H54 (cell line): Measurements from ENCODE around the gene SAMD4B.
A peak's percentile ranks its signal among the peaks of the same experiment; 100 is the strongest.

Source experiments
- DNase-seq: peaks from one replicate; pipeline ENCODE4 v3.0.0; 2011; ENCODE audit warnings: low spot score, mixed read lengths; ENCODE audit not compliant: insufficient read length
- FAIRE-seq: peaks from 3 replicates; lab custom pipeline; 2011; peaks lifted over from hg19 to GRCh38; lab: Jason Lieb, UNC
- POLR2A ChIP-seq: IDR thresholded peaks from 2 replicates; pipeline ENCODE4 v1.6.1; 2011; ENCODE audit warnings: low read depth, mild to moderate bottlenecking, low read length

Gene SAMD4B

DNA sequence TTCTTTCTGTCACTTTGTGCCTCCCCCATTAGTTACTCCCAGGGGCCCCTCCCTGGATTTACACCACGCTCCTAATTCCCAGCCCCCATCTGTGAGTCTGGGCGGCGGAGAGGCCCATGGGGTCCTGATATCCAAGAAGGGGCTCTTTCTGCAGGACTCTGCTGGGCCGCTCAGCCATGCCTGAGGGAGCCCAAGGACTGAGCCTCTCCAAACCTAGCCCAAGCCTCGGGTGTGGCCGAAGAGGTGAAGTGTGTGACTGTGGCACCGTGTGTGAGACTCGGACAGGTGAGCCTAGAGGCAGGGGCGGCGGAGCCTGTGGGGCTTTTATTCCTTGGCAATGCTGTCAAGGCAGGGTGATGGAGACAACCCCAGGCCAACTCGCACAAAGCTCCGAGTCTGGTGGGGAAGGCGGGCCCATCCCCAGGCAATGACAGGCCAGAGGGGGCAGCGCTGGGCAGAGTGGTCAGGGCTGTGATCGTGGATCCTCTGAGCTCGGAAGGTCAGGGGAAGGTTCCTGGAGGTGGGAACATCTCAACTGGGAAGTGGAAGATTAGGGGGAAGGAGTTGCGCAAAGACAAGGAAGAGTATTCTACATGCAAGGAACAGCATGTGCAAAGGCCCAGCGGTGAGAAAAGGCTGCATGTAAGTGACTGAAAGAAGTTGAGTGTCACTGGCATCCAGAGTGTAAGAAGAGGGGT is 71.8 kb downstream of the SAMD4B start:
- TF ChIP-seq POLR2A = no peak
- no peak for FAIRE-seq
- DNase-seq = no peak

DNA sequence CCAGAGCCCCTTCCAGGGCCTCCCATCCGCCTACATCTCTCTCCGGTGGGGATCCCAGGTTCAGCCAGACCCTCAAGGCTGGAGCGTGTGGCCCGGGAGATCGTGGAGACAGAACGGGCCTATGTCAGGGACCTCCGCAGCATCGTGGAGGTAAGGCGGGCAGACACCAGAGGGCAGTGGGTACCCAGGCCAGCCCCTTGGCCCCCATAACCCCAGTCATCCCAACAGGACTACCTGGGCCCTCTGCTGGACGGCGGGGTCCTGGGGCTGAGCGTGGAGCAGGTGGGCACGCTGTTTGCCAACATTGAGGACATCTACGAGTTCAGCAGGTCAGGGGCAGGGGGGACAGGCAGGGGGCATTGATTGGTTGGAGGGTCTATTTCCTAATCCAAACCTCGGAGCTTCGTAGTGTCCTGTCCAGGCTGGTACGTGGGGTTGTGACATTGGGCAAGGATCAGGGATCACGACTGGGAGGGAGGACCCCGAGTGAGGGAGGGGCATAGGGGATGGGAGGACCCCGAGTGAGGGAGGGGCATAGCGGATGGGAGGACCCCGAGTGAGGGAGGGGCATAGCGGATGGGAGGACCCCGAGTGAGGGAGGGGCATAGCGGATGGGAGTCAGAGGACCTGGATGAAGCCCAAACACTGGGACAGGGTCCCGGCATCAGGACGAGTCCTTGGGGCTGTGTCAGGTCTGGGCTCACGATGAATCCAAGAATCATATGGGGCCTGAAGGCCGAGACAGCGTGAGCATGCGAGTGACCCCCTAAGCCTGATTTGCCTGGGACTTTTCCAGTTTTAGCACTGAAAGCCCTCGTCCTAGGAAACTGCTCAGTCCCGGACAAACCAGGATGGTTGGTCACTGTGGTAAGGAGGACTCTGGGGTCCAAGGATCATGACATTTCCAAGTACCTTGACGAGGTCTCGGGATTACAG is 73.2 kb downstream of the SAMD4B start:
- no peak for DNase-seq
- FAIRE-seq = no peak
- TF ChIP-seq POLR2A = no peak

DNA sequence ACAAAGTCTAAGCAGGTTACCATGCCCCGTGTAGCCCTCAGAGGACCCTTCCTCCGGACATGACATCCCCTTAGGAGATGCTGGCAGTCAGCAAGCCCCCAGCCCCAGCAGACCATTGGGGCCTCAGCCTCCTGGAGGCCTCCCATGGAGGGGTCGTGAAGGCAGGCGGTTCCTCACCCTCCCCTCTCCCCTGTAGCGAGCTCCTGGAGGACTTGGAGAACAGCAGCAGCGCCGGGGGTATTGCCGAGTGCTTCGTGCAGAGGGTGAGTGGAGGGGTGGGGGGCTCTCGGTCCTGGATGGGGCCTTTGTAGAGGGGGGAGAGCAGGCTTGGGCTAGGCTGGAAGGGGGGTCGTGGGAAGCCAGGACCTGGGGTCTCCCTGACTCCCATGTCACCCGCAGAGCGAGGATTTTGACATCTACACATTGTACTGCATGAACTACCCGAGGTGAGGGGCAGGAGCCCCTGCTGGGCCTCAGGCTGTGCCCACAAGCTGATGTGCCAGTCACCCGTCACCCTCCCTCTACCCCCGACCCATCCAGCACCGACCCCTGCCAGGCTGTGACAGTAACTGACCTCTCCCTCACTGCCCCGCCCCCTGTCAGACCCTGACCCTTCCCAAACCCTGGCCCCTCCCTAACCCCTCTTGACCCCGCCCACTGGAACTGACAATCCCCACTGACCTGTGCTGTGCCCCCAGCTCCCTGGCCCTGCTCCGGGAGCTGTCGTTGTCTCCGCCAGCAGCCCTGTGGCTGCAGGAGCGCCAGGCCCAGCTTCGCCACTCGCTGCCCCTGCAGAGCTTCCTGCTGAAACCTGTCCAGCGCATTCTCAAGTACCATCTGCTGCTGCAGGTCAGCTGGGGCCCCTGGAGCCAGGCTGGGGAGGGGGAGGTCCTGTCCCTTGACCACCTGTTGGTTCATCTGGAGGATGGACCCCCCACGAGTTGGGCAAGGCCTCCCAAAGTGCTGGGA is 74.2 kb downstream of the SAMD4B start:
- FAIRE-seq = no peak

DNA sequence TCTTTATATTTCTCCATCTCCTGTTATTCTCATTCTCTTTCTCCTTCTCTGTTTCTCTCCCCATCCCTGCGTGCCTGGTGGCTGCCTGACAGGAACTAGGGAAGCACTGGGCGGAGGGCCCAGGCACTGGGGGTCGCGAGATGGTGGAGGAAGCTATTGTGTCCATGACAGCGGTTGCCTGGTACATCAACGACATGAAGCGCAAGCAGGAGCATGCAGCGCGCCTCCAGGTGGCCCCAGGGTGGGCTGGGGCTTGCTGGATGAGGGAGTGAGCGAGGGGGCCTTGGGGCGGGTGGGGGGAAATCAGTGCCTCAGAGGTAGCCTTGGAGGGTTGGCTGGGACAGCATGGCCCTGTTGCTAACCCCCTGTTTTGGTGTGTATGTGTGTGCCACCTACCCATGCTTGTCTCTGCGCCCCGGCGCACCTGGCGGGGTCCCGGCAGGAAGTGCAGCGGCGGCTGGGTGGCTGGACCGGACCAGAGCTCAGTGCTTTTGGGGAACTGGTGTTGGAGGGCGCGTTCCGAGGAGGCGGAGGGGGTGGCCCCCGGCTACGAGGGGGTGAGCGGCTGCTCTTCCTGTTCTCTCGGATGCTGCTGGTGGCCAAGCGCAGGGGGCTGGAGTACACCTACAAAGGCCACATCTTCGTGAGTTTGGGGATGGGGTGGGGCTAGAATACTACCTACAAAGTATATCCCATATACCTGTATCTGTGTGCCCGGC is 75.4 kb downstream of the SAMD4B start:
- no peak for FAIRE-seq
- DNase-seq = no peak
- no peak for TF ChIP-seq POLR2A

More for the DNA sequence above, 74.2 kb downstream of the SAMD4B start:
- DNase-seq = no peak
- no peak for TF ChIP-seq POLR2A

DNA sequence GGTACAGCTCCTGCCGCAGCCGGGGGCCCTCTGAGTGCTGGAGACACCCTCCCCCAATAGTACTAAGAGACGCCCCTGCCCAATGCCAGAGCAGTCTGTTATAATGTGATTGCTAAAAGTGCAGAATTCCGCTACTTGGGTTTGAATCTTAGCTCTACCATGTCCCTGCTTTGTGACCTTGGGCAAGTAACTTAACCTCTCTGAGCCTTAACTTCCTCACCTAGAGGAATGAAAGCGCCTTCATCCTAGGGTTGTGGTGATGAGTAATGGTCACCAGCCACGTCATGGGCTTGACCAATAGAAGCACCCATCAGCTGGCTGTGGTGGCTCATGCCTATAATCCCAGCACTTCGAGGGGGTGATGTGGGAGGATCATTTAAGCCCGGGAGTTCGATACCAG is 76.8 kb downstream of the SAMD4B start:
- no peak for TF ChIP-seq POLR2A
- DNase-seq (no peak), FAIRE-seq (no peak)

DNA sequence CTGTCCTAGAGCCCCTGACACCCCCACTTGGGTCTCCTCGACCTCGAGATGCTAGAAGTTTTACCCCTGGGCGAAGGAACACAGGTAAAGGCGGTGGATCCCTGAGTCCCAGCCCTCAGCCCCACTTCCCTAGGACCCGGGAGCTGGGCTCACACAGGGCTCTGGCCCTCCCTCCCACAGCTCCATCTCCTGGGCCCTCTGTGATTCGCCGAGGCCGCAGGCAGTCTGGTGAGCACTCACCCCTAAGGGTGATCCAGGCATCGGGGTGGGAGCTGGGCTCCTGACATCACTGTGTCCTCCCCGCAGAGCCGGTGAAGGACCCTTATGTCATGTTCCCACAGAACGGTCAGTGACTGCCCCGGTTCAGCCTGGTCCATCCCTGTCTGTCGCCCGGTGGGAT is 78.5 kb downstream of the SAMD4B start:
- DNase-seq = no peak
- no peak for TF ChIP-seq POLR2A
- FAIRE-seq = no peak

DNA sequence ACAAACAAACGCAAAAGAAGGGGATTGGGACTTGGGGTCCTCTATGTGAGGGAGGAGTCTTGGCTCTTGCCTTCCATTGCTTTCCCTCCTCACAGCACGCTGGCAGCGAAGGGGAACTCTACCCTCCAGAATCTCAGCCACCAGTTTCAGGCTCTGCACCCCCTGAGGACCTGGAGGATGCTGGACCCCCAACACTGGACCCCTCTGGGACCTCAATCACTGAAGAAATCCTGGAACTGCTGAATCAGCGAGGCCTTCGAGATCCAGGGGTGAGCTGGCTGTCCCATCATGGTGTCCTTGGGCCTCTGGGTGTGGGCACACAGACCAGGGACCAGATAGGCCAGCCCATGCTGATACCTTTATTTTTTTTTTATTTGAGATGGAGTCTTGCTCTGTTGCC is 79.8 kb downstream of the SAMD4B start:
- FAIRE-seq (no peak), DNase-seq (no peak)
- TF ChIP-seq POLR2A = 0 out of 2 replicates have a peak, but pooled peaks have one; percentile 13

DNA sequence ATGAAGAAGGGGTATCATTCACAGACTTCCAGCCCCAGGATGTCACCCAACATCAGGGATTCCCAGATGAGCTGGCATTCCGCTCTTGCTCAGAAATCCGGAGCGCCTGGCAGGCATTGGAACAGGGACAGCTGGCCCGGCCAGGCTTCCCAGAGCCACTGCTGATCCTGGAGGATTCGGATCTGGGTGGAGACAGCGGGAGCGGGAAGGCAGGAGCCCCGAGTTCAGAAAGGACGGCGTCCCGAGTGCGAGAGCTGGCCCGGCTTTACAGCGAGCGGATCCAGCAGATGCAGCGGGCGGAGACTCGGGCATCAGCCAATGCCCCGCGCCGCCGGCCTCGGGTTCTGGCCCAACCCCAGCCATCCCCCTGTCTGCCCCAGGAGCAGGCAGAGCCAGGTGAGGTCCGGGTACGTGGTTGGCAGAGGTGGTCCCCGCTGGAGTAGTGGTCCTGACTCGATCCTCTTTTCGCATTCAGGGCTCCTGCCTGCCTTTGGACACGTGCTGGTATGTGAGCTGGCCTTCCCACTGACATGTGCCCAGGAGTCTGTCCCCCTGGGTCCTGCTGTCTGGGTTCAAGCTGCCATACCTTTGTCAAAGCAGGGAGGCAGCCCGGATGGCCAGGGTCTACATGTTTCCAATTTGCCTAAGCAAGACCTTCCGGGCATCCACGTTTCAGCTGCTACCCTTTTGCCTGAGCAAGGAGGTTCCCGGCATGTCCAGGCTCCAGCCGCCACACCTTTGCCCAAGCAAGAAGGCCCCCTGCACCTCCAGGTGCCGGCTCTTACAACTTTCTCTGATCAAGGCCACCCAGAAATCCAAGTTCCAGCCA is 81.3 kb downstream of the SAMD4B start:
- DNase-seq = no peak
- no peak for TF ChIP-seq POLR2A
- FAIRE-seq = no peak

DNA sequence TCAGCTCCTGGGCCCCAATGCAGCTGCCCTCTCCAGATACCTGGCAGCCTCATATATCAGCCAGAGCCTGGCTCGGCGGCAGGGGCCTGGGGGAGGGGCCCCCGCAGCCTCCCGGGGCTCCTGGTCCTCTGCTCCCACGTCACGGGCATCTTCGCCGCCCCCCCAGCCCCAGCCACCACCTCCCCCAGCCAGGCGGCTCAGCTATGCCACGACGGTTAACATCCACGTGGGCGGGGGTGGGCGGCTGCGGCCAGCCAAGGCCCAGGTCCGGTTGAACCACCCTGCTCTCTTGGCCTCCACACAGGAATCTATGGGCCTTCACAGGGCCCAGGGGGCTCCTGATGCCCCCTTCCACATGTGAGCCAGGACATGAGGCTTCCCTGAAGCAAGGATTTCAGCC is 82.7 kb downstream of the SAMD4B start:
- DNase-seq = no peak
- FAIRE-seq = no peak
- TF ChIP-seq POLR2A = no peak

DNA sequence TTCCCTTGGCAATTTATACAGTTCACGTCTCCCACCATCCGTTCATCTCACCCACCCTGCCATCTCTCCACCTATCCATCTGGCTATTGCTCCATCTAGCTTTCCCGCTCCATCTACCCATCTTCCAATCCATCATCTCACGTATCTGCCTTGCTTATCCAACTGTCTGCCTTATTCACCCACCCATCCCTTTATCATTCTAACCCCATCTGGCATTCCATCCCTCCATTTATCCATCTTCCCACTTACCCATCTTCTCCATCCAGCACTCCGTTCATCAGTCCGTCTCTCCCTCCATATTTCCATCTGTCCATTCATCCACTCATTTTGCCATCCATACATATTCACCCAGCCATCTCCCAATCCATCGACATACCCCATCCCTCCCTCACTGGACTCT is 83.5 kb downstream of the SAMD4B start:
- no peak for TF ChIP-seq POLR2A
- DNase-seq = no peak
- FAIRE-seq = no peak

DNA sequence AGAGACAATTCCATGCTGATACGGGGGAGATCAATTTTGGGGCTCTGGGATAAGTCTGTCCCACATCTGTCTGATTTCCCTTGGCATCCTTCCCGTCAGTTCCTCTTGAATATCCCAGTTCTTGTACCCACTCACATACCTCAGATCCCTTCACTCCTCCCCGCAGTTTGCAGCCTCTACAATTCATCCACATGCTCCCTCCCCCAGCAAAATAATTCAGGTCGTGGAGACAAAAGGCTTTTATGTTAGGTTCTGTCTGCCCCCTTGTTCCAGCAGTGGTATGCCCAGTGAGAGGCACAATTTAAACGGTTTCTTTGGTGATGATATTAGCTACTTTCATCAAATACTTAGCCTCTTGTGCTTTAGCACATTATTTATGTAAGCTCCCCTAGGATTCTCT is 83.9 kb downstream of the SAMD4B start:
- no peak for FAIRE-seq
- DNase-seq = no peak
- TF ChIP-seq POLR2A = no peak

DNA sequence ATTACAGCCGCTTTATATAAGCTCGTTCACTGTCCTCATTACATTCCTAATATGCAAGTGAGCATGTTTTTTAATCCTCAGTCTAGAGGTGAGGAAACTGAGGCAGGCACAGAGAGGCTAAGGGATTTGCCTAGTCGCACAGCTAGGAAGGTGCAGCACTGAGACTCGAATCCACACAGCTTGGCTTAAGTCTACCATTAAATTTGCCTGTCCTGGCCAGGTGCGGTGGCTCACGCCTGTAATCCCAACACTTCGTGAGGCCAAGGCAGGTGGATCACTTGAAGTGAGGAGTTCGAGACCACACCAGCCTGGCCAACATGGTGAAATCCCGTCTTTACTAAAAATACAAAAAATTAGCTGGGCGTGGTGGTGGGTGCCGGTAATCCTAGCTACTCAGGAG is 85.5 kb downstream of the SAMD4B start:
- no peak for TF ChIP-seq POLR2A
- DNase-seq = no peak
- FAIRE-seq = no peak
